HG02973 (cell line): ENCODE results near the gene PTCH2.

ENCODE experiments used
- ATAC-seq: cut with Tn5 transposase; IDR thresholded peaks from one replicate; pipeline ENCODE4 v1.9.1; 2021; ENCODE audit warnings: moderate library complexity; ENCODE audit not compliant: unreplicated experiment

The PTCH2 gene, protein sequence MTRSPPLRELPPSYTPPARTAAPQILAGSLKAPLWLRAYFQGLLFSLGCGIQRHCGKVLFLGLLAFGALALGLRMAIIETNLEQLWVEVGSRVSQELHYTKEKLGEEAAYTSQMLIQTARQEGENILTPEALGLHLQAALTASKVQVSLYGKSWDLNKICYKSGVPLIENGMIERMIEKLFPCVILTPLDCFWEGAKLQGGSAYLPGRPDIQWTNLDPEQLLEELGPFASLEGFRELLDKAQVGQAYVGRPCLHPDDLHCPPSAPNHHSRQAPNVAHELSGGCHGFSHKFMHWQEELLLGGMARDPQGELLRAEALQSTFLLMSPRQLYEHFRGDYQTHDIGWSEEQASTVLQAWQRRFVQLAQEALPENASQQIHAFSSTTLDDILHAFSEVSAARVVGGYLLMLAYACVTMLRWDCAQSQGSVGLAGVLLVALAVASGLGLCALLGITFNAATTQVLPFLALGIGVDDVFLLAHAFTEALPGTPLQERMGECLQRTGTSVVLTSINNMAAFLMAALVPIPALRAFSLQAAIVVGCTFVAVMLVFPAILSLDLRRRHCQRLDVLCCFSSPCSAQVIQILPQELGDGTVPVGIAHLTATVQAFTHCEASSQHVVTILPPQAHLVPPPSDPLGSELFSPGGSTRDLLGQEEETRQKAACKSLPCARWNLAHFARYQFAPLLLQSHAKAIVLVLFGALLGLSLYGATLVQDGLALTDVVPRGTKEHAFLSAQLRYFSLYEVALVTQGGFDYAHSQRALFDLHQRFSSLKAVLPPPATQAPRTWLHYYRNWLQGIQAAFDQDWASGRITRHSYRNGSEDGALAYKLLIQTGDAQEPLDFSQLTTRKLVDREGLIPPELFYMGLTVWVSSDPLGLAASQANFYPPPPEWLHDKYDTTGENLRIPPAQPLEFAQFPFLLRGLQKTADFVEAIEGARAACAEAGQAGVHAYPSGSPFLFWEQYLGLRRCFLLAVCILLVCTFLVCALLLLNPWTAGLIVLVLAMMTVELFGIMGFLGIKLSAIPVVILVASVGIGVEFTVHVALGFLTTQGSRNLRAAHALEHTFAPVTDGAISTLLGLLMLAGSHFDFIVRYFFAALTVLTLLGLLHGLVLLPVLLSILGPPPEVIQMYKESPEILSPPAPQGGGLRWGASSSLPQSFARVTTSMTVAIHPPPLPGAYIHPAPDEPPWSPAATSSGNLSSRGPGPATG

GRCh38 chr1:44842862-44843655 lies at the start of gene PTCH2:
Gene PTCH2 (minus strand): TSS chr1:44843253. CDS start chr1:44842932, 321 bp downstream.
- no peak for ATAC-seq

- ATAC-seq: no peak
Measured at GRCh38 chr1:44890007-44890406, 47.0 kb upstream of the PTCH2 start.

DNA sequence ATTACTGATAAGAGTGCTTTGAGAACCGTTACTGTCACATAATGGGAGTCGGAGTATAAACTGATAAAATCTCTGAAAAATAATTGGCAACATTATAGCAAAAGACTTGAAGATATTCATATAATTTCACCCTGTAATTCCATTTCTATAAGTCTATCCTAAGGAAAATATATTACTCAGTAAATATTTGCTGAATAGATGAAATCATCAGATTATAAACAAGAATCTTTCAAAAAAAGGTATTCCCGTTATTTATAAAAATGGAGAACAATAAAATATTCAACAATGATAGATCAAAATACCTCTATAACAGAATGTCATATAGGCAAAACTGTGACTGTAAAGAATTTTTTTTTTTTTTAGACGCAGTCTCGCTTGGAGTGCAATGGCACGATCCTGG lies 42.4 kb upstream of the PTCH2 start:
- no peak for ATAC-seq

DNA sequence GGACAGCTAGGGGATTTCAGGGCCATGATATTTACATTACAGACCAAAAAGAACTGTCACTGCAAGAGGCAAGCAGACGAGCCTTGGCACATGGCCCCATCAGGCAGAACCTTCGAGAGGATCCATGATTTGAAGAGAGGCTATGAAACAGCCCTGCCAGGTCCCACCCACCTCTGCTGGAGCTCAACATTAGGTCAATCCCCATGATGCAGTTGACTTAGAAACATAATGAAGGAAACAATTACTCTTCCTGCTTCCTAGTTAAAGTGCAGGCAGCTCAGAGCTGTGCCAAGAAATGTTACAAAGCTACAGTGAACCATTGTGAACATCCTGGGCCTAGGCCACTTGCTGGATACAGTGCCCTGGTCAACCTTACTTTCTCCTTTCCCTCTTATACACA lies 41.7 kb upstream of the PTCH2 start:
- ATAC-seq: no peak

- ATAC-seq: no peak
Measured at GRCh38 chr1:44881011-44881632, 38.1 kb upstream of the PTCH2 start.

GRCh38 chr1:44874155-44874554 lies 31.1 kb upstream of the PTCH2 start:
- ATAC-seq: no peak

GRCh38 chr1:44870096-44870495 lies 27.0 kb upstream of the PTCH2 start:
- ATAC-seq: no peak

DNA sequence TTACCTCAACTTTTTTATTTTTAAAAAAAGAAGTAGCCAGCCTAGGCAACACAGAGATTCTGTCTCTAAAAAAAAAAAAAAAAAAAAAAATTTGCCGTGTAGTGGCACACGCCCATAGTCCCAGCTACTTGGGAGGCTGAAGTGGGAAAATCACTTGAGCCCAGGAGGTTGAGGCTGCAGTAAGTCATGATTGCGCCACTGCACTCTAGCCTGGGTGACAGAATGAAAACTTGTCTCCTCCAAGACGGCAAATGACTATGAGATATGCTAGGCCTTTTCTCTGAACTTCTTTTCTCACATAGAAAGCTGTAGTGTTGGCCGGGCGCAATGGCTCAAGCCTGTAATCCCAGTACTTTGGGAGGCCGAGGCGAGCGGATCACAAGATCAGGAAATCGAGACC lies 24.7 kb upstream of the PTCH2 start:
- no peak for ATAC-seq

GRCh38 chr1:44862829-44863401 lies 19.9 kb upstream of the PTCH2 start:
- no peak for ATAC-seq

GRCh38 chr1:44860891-44861425 lies 17.9 kb upstream of the PTCH2 start:
- no peak for ATAC-seq

DNA sequence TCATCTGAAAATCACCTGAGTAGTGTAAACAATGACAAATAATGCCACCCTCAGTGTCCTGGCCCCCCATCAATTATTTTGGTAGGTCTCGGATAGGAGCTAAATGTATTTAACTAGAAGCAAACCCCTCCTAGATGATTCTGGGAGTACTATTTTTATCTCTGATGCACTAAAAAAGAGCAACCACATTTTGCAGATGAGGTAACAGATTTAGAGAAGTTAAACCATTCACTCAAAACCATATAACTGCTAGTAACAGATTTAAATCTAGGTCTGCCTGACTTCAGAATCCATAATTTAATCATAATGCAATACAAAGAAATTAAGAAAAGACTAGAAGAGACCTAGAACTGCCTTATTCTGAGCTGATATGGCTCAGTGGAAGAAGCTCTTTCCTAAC lies 17.3 kb upstream of the PTCH2 start:
- no peak for ATAC-seq

DNA sequence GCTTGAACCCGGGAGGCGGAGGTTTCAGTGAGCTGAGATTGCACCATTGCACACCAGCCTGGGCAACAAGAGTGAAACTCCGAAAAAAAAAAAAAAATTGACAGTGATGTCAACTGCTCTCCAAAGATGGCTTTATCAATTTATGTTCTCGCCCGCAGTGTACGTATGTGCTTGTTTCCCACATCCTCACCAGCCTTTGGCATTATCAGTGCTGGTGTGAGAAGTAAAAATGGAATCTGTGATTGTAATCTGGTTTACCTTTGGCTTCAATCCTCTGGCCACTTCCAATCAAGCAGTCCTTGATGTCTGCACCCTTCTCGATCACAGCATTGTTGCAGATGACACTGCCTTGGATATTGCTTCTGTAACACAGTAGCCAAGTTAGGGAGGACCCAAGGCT lies 14.4 kb upstream of the PTCH2 start:
- ATAC-seq: no peak

- ATAC-seq: no peak
Measured at GRCh38 chr1:44855742-44856141, 12.7 kb upstream of the PTCH2 start.

DNA sequence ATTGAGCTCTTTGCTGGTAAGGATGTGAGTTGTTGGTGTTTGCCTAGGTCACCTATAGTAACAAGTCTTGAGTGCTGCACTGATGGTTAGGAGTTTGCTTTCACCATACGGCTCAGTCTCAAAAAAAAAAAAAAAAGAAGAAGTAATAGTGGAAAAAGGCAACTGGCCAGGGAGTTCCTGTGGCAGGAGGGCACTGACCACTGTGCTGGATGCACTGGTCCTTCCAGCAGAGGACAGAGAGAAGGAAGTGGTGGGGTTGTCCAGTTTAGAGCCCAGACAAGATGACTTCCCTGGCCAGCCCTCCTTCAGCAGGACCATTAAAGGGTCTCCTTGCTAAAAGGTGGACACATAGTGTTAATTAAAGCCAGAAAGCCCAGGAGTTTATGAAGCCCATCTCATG lies 11.9 kb upstream of the PTCH2 start:
- no peak for ATAC-seq

DNA sequence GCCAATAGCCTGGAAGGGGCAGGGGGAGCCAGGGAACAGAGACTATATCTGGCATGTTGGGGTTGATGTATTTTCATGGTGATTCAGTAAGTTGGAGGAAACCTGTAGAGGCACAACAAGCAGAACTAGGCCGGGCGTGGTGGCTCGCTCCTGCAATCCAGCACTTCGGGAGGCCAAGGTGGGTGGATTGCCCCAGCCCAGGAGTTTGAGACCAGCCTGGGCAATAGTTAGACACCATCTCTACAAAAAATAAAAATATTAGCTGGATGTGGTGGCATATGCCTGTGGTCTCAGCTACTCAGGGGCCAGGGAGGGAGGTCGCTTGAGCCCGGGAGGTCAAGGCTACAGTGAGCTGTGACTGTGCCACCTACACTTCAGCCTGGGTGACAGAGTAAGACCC lies 10.1 kb upstream of the PTCH2 start:
- ATAC-seq: no peak

GRCh38 chr1:44851308-44851707 lies 8.3 kb upstream of the PTCH2 start:
- no peak for ATAC-seq

GRCh38 chr1:44849575-44850132 lies 6.6 kb upstream of the PTCH2 start:
- ATAC-seq: no peak

DNA sequence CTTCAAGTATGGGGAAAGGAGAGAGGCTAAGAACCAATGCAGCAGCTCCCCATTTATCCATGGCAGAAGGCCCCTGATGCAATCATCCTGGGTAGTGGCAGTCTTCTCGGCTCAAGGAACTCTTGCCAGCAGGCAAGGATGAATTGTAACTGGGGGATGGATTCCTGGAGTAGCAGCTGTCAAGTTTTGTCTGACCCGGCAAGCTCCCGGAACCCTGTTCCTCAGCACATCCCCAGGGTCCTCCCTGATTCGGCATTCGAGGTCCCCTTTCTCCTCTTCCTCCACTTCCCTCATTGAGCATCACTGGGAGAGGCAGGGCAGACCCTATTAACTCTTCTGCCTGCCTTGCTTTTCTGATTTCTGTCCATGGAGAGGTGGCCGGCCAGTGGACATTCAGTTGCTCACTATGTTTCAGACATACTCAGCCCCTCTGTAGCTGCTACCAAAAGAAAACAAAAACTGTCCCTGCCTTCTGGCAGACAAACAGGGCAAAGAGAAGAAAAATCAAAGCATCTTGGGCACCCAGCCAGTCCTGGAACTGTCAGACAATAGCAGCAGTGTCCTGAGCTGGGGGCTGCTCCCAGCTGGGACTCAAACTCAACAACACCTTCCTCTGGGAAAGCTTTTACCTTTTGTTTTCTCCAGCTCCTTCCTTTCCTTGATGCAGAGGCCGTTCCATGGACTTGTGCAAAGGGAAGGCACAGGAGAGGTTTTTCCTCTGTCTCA lies 5.6 kb upstream of the PTCH2 start:
- ATAC-seq: no peak

DNA sequence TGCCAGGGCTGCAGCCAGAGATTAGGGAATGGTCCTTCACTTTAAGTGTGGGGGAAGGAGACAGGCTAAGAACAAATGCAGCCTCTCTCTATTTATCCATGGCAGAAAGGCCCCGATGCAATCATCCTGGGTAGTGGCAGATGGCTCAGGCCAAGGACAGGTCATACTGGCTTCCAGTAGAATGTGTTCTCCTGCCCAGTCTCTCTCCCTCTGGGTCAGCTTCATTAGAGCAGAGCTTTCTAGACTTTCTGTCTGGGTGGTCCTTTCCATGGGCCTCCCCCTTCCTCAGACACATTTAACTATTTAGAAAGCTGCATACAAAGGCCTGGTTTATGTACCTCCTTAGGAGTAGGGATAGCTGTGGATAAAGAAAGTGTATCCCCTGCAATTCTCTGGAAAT lies 4.8 kb upstream of the PTCH2 start:
- no peak for ATAC-seq
